ENCODE results near the gene DOK5. TPM values are rescaled to one million over a fixed set of nuclear protein-coding genes. Genes with fewer than 3 reads are reported as not detected.

DOK5 gene
- total RNA-seq, 6 experiments from 2014 or later = 0.14 TPM; not detected in 5

GRCh38 chr20:54608039-54608745 lies 132.8 kb downstream of the DOK5 start:
- Mint-ChIP-seq H3K27ac (no peak overlapping the region), H3K36me3 (ENCODE audit: low read depth) (no peaks in the 10 kb centered on the region), H3K27me3 (ENCODE audit: insufficient read depth) (no peaks in the 10 kb centered on the region), H3K4me3 (no peak overlapping the region), H3K9me3 (peaks cover 30% of the 10 kb centered on the region), H3K4me1 (ENCODE audit: low read depth) (no peaks in the 10 kb centered on the region)
- TF ChIP-seq CTCF (IDR thresholded peaks at IDR 0.05) = no peak
- no peak for DNase-seq

DNA sequence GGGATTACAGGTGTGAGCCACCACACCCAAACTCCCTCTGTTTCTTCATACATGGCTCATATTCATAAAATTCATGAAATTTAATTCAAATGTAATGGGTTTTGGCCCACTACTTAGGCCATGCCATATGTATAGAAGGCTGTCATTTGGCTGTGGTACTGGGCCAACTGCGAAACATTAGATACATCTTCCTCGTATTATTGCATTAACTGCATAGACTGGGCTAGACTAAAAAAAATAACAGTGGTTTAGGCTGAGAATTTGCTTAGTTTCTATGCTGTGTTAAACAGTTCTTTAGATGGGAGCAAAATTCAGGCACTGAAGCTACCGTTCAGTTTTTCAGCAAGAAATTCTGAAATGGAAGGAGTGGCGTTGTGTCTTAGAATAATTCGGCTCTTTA lies 133.6 kb downstream of the DOK5 start:
- peaks cover 25% of the 10 kb centered on the region for H3K9me3 Mint-ChIP-seq
- no peaks in the 10 kb centered on the region for H3K4me1 Mint-ChIP-seq (ENCODE audit: low read depth)
- H3K4me3 Mint-ChIP-seq = no peak overlapping the region
- no peak overlapping the region for H3K27ac Mint-ChIP-seq
- TF ChIP-seq CTCF (IDR thresholded peaks at IDR 0.05) = no peak
- H3K27me3 Mint-ChIP-seq (ENCODE audit: insufficient read depth) = no peaks in the 10 kb centered on the region
- no peaks in the 10 kb centered on the region for H3K36me3 Mint-ChIP-seq (ENCODE audit: low read depth)
- DNase-seq = no peak

- Mint-ChIP-seq H3K4me1 (ENCODE audit: low read depth) (no peaks in the 10 kb centered on the region), H3K9me3 (peaks cover 7% of the 10 kb centered on the region), H3K27me3 (ENCODE audit: insufficient read depth) (no peaks in the 10 kb centered on the region), H3K4me3 (no peak overlapping the region), H3K27ac (no peak overlapping the region), H3K36me3 (ENCODE audit: low read depth) (no peaks in the 10 kb centered on the region)
- DNase-seq = no peak
- no peak for TF ChIP-seq CTCF (IDR thresholded peaks at IDR 0.05)
Measured at GRCh38 chr20:54611708-54612412, 136.5 kb downstream of the DOK5 start.

DNA sequence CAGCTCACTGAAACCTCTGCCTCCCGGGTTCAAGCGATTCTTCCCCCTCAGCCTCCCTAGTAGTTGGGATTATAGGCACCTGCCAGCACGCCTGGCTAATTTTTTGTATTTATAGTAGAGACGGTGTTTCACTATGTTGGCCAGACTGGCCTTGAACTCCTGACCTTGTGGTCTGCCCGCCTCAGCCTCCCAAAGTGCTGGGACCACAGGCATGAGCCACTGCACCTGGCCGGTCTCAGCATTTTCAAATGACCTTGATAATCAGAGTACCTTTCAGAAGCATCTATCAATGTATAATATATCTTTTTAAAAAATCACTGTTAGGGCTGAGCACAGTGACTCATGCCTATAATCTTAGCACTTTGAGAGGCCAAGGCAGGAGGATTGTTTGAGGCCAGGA lies 143.0 kb downstream of the DOK5 start:
- no peak overlapping the region for H3K4me3 Mint-ChIP-seq
- no peaks in the 10 kb centered on the region; the same call in 1 of the 2 replicates for H3K27me3 Mint-ChIP-seq (ENCODE audit: insufficient read depth)
- peaks cover 3% of the 10 kb centered on the region; the same call in 1 of the 2 replicates for H3K9me3 Mint-ChIP-seq
- H3K36me3 Mint-ChIP-seq (ENCODE audit: low read depth) = no peaks in the 10 kb centered on the region
- no peak overlapping the region for H3K27ac Mint-ChIP-seq
- H3K4me1 Mint-ChIP-seq (ENCODE audit: low read depth) = peaks cover 11% of the 10 kb centered on the region
- TF ChIP-seq CTCF (IDR thresholded peaks at IDR 0.05) = no peak
- no peak for DNase-seq

DNA sequence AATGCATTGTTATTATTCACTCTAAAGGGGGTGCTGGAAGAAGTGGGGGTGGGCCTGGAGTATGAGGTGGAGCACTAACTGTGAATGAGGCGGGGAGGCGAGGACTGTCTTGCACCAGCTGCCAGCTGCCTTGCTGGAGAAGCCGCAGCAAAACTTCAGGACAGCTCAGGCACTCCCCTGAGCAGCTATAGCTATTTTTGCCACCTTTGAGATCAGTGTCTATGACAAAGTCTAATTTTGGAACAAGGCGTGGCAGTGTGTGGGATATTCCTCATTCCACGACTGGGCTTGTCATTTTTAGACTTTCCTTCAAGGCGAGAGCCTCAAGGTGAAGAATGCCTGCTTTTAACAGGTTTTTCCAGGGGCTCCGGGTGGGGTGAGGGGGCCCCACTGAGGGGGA lies 143.8 kb downstream of the DOK5 start:
- no peak for DNase-seq
- Mint-ChIP-seq H3K4me3 (no peak overlapping the region), H3K4me1 (ENCODE audit: low read depth) (peaks cover 11% of the 10 kb centered on the region), H3K27me3 (ENCODE audit: insufficient read depth) (no peaks in the 10 kb centered on the region; the same call in 1 of the 2 replicates), H3K36me3 (ENCODE audit: low read depth) (no peaks in the 10 kb centered on the region), H3K9me3 (peaks cover 3% of the 10 kb centered on the region; the same call in 1 of the 2 replicates), H3K27ac (no peak overlapping the region)
- no peak for TF ChIP-seq CTCF (IDR thresholded peaks at IDR 0.05)
